Measurements from ENCODE around the gene NFIA.

DNA sequence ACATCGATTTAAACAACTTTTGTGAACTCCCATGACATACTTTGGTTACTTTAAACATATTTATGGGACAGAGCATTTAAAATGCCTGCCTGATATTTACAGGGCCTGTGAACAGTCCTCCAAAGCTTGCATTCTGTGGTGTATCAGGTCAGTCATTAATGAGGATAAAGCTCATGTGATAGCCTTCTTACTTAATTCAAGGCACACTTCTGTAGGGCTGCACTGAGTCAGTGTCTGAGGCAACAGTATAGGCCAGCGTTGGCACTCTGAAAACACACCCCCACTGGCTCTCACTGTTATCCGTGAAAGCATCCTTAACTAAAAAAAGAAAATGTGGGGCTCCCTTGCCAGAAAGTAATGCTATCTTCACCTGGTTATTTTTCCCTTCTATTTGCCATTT, 200.0 kb downstream of the NFIA start:
- TF ChIP-seq, protein P1, sequence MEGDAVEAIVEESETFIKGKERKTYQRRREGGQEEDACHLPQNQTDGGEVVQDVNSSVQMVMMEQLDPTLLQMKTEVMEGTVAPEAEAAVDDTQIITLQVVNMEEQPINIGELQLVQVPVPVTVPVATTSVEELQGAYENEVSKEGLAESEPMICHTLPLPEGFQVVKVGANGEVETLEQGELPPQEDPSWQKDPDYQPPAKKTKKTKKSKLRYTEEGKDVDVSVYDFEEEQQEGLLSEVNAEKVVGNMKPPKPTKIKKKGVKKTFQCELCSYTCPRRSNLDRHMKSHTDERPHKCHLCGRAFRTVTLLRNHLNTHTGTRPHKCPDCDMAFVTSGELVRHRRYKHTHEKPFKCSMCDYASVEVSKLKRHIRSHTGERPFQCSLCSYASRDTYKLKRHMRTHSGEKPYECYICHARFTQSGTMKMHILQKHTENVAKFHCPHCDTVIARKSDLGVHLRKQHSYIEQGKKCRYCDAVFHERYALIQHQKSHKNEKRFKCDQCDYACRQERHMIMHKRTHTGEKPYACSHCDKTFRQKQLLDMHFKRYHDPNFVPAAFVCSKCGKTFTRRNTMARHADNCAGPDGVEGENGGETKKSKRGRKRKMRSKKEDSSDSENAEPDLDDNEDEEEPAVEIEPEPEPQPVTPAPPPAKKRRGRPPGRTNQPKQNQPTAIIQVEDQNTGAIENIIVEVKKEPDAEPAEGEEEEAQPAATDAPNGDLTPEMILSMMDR (conservative IDR thresholded peaks at IDR 0.05; ENCODE audit: low read depth, low read length) = no peak
- no peak for TF ChIP-seq EZH2phosphoT487 (IDR thresholded peaks at IDR 0.05; ENCODE audit: borderline replicate concordance, low read length)

Measured in PC-3 (cell line).